ENCODE measurements around the gene PLK5.
A peak's percentile ranks its signal among the peaks of the same experiment; 100 is the strongest.
"Not testable (repeated sequence)": the region's sequence is repeated elsewhere in the genome, so short reads cannot be mapped to it uniquely, and the experiment has no call there.

The PLK5 gene

DNA sequence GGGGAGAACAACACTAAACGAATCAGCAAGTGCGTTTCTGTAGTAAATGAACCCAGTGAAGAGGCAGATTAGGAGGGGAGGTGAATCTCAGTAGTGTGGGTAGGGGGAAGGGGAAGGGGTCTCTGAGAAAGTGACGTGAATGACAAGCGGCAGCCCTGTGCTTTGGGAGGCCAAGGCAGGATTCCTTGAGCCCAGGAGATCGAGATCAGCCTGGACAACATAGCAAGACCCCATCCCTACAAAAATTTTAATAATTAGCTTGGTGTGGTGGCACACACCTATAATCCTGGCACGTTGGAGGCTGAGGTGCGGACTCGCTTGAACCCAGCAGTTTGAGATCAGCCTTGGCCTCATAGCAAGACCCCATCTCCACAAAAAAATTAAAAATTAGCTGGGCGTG is 8.1 kb downstream of the PLK5 start:
- Histone ChIP-seq H3K9ac (ENCODE audit: low read depth, low read length, poor library complexity) (no peak overlapping the region), H3K4ac (ENCODE audit: low read length) (no peak overlapping the region), H3K4me2 (ENCODE audit: insufficient read depth, low read length, poor library complexity, severe bottlenecking) (no peak overlapping the region), H3K27me3 (ENCODE audit: control insufficient read depth in 3 of 3, insufficient read depth in 3 of 3, low read depth in 1 of 3, low read length in 3 of 3) (peaks cover 0 to 3% (median 0%) of the 10 kb centered on the region in 3 experiments), H3K18ac (ENCODE audit: low read length) (no peak overlapping the region), H4K91ac (ENCODE audit: low read depth, low read length, poor library complexity) (no peak overlapping the region), H3K4me3 (ENCODE audit: low read length in 2 of 2) (no peak overlapping the region), H4K8ac (ENCODE audit: low read depth, low read length) (no peak overlapping the region), H2AK5ac (ENCODE audit: low read depth, low read length) (no peak overlapping the region), H3K23ac (ENCODE audit: low read depth, low read length, poor library complexity) (no peak overlapping the region), H2BK120ac (ENCODE audit: low read depth, low read length) (no peak overlapping the region), H3K4me1 (ENCODE audit: control insufficient read depth in 2 of 2, insufficient read depth in 1 of 2, low read depth in 1 of 2, low read length in 2 of 2) (no peaks in the 10 kb centered on the region), H3K9me3 (replicated peaks in 1 of 2; ENCODE audit: control insufficient read depth in 2 of 2, insufficient read depth in 1 of 2, low read depth in 1 of 2, low read length in 2 of 2) (no peaks in the 10 kb centered on the region), H3K27ac (replicated peaks; ENCODE audit: low read length) (no peak overlapping the region), H3K79me1 (ENCODE audit: low read depth, low read length) (no peaks in the 10 kb centered on the region), H2AFZ (ENCODE audit: low read length) (no peak overlapping the region), H3K36me3 (replicated peaks in 1 of 2; ENCODE audit: control insufficient read depth in 2 of 2, insufficient read depth in 2 of 2, low read length in 2 of 2) (no peaks in the 10 kb centered on the region), H2BK15ac (ENCODE audit: low read length) (no peak overlapping the region), H3K14ac (ENCODE audit: low read length) (no peak overlapping the region), H2BK5ac (ENCODE audit: low read length) (no peak overlapping the region), H2BK12ac (ENCODE audit: low read length) (no peak overlapping the region)
- WGBS, 2 donors (ENCODE audit: extremely low coverage in 2 of 2, insufficient read length in 2 of 2, insufficient replicate concordance in 1 of 2), result no CpG with 5 or more reads among the region's 9 CpGs
- no peak for DNase-seq (ENCODE audit: low spot score)

DNA sequence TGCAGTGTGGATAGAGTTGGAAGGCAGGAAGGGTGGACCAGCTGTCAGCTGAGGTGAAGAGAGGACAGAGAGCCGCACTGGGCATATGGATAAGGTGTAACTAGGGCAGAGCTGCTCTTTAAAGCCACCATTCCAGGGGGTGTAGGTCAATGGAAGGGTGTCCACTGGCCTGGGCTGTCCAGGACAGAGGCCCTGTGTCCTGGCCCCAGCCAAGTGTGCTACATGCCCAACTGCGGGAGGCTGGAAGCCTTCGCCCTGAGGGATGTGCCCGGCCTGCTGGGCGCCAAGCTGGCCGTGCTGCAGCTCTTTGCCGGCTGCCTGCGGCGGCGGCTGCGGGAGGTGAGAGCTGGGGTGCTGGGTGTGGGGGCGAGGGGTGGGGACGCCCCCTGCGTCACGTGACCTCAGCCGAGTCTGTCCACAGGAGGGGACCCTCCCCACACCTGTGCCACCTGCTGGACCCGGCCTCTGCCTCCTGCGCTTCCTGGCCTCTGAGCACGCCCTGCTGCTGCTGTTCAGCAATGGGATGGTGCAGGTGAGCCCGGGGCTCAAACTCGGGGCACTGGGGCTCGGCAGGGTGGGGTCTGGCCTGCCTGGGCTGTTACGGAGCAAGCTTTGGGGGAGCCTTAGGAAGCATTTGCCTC is 9.8 kb downstream of the PLK5 start:
- Histone ChIP-seq H3K23ac (ENCODE audit: low read depth, low read length, poor library complexity) (peak overlapping the region; percentile 31), H2BK5ac (ENCODE audit: low read length) (no peak overlapping the region), H3K4me3 (ENCODE audit: low read length in 2 of 2) (no peak overlapping the region), H2AK5ac (ENCODE audit: low read depth, low read length) (peak overlapping the region; percentile 89), H3K79me1 (ENCODE audit: low read depth, low read length) (no peaks in the 10 kb centered on the region), H2AFZ (ENCODE audit: low read length) (no peak overlapping the region), H3K9me3 (replicated peaks in 1 of 2; ENCODE audit: control insufficient read depth in 2 of 2, insufficient read depth in 1 of 2, low read depth in 1 of 2, low read length in 2 of 2) (no peaks in the 10 kb centered on the region), H3K36me3 (replicated peaks in 1 of 2; ENCODE audit: control insufficient read depth in 2 of 2, insufficient read depth in 2 of 2, low read length in 2 of 2) (no peaks in the 10 kb centered on the region), H2BK120ac (ENCODE audit: low read depth, low read length) (no peak overlapping the region), H3K4ac (ENCODE audit: low read length) (no peak overlapping the region), H2BK12ac (ENCODE audit: low read length) (no peak overlapping the region), H3K18ac (ENCODE audit: low read length) (no peak overlapping the region), H4K91ac (ENCODE audit: low read depth, low read length, poor library complexity) (no peak overlapping the region), H3K27ac (replicated peaks; ENCODE audit: low read length) (no peak overlapping the region), H3K4me1 (ENCODE audit: control insufficient read depth in 2 of 2, insufficient read depth in 1 of 2, low read depth in 1 of 2, low read length in 2 of 2) (no peaks in the 10 kb centered on the region), H3K27me3 (ENCODE audit: control insufficient read depth in 3 of 3, insufficient read depth in 3 of 3, low read depth in 1 of 3, low read length in 3 of 3) (peaks cover 0 to 3% (median 0%) of the 10 kb centered on the region in 3 experiments), H3K4me2 (ENCODE audit: insufficient read depth, low read length, poor library complexity, severe bottlenecking) (no peak overlapping the region), H3K14ac (ENCODE audit: low read length) (no peak overlapping the region), H2BK15ac (ENCODE audit: low read length) (no peak overlapping the region), H3K9ac (ENCODE audit: low read depth, low read length, poor library complexity) (no peak overlapping the region), H4K8ac (ENCODE audit: low read depth, low read length) (no peak overlapping the region)
- WGBS, 2 donors (ENCODE audit: extremely low coverage in 2 of 2, insufficient read length in 2 of 2, insufficient replicate concordance in 1 of 2), result no CpG with 5 or more reads among the region's 23 CpGs
- no peak for DNase-seq (ENCODE audit: low spot score)

DNA sequence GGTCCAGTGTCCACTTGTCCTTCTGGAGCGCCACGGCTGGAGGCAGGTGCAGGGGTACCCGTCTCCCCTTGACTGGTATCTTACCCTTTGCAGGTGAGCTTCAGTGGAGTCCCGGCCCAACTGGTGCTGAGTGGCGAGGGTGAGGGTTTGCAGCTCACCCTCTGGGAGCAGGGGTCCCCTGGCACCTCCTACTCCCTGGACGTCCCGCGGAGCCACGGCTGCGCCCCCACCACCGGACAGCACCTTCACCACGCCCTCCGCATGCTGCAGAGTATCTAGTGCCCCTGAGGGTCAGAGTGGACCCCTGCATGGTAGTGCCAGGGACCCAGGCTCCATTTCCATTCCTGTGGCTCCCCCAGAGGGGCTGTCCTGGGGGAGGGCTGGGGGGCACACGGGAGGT is 11.1 kb downstream of the PLK5 start:
- no peak for DNase-seq (ENCODE audit: low spot score)
- WGBS, 2 donors (ENCODE audit: extremely low coverage in 2 of 2, insufficient read length in 2 of 2, insufficient replicate concordance in 1 of 2), result no CpG with 5 or more reads among the region's 14 CpGs
- Histone ChIP-seq H3K27me3 (ENCODE audit: control insufficient read depth in 3 of 3, insufficient read depth in 3 of 3, low read depth in 1 of 3, low read length in 3 of 3) (peaks cover 0 to 3% (median 0%) of the 10 kb centered on the region in 3 experiments), H2BK120ac (ENCODE audit: low read depth, low read length) (no peak overlapping the region), H3K4me2 (ENCODE audit: insufficient read depth, low read length, poor library complexity, severe bottlenecking) (no peak overlapping the region), H2BK15ac (ENCODE audit: low read length) (no peak overlapping the region), H3K27ac (replicated peaks; ENCODE audit: low read length) (no peak overlapping the region), H3K18ac (ENCODE audit: low read length) (peak overlapping the region; percentile 31), H2AK5ac (ENCODE audit: low read depth, low read length) (peak overlapping the region; percentile 54), H3K9me3 (replicated peaks in 1 of 2; ENCODE audit: control insufficient read depth in 2 of 2, insufficient read depth in 1 of 2, low read depth in 1 of 2, low read length in 2 of 2) (no peaks in the 10 kb centered on the region), H3K79me1 (ENCODE audit: low read depth, low read length) (no peaks in the 10 kb centered on the region), H2AFZ (ENCODE audit: low read length) (no peak overlapping the region), H4K8ac (ENCODE audit: low read depth, low read length) (no peak overlapping the region), H3K4ac (ENCODE audit: low read length) (no peak overlapping the region), H3K36me3 (replicated peaks in 1 of 2; ENCODE audit: control insufficient read depth in 2 of 2, insufficient read depth in 2 of 2, low read length in 2 of 2) (no peaks in the 10 kb centered on the region), H3K9ac (ENCODE audit: low read depth, low read length, poor library complexity) (no peak overlapping the region), H3K4me1 (ENCODE audit: control insufficient read depth in 2 of 2, insufficient read depth in 1 of 2, low read depth in 1 of 2, low read length in 2 of 2) (no peaks in the 10 kb centered on the region), H4K91ac (ENCODE audit: low read depth, low read length, poor library complexity) (no peak overlapping the region), H3K4me3 (ENCODE audit: low read length in 2 of 2) (no peak overlapping the region), H2BK12ac (ENCODE audit: low read length) (no peak overlapping the region), H2BK5ac (ENCODE audit: low read length) (no peak overlapping the region), H3K14ac (ENCODE audit: low read length) (no peak overlapping the region), H3K23ac (ENCODE audit: low read depth, low read length, poor library complexity) (no peak overlapping the region)

DNA sequence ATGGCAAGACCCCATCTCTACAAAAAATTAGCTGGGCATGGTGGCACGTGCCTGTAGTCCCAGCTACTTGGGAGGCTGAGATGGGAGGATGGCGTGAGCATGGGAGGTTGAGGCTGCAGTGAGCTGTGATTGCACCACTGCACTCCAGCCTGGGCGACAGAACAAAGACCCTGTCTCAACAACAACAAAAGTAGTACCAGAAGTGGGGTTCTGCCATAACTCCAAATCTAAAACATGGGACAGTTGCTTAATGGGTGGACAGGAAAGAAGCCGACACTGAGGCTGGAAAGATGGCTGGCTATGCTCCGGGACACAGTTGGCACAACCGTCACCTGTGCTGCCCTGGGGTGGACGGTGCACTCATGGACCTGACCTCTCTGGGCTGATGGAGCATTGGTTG is 11.8 kb downstream of the PLK5 start:
- not testable (repeated sequence) for H4K8ac ChIP-seq (ENCODE audit: low read depth, low read length); H2AK5ac ChIP-seq (ENCODE audit: low read depth, low read length); H2BK5ac ChIP-seq (ENCODE audit: low read length); H3K27me3 ChIP-seq (ENCODE audit: control insufficient read depth in 3 of 3, insufficient read depth in 3 of 3, low read depth in 1 of 3, low read length in 3 of 3); H2BK12ac ChIP-seq (ENCODE audit: low read length); H3K9ac ChIP-seq (ENCODE audit: low read depth, low read length, poor library complexity); H3K79me1 ChIP-seq (ENCODE audit: low read depth, low read length); H3K14ac ChIP-seq (ENCODE audit: low read length); H4K91ac ChIP-seq (ENCODE audit: low read depth, low read length, poor library complexity); H2AFZ ChIP-seq (ENCODE audit: low read length); H3K4me1 ChIP-seq (ENCODE audit: control insufficient read depth in 2 of 2, insufficient read depth in 1 of 2, low read depth in 1 of 2, low read length in 2 of 2); H3K4ac ChIP-seq (ENCODE audit: low read length); H2BK15ac ChIP-seq (ENCODE audit: low read length); H3K36me3 ChIP-seq (replicated peaks in 1 of 2; ENCODE audit: control insufficient read depth in 2 of 2, insufficient read depth in 2 of 2, low read length in 2 of 2); DNase-seq (ENCODE audit: low spot score); H3K4me2 ChIP-seq (ENCODE audit: insufficient read depth, low read length, poor library complexity, severe bottlenecking); H2BK120ac ChIP-seq (ENCODE audit: low read depth, low read length); H3K9me3 ChIP-seq (replicated peaks in 1 of 2; ENCODE audit: control insufficient read depth in 2 of 2, insufficient read depth in 1 of 2, low read depth in 1 of 2, low read length in 2 of 2); H3K23ac ChIP-seq (ENCODE audit: low read depth, low read length, poor library complexity); H3K27ac ChIP-seq (replicated peaks; ENCODE audit: low read length); H3K4me3 ChIP-seq (ENCODE audit: low read length in 2 of 2); H3K18ac ChIP-seq (ENCODE audit: low read length)
- no CpG with 5 or more reads among the region's 7 CpGs for WGBS, 2 donors (ENCODE audit: extremely low coverage in 2 of 2, insufficient read length in 2 of 2, insufficient replicate concordance in 1 of 2)
